K562 (cell line): ENCODE measurements around the gene GNA14. TPM values are rescaled to one million over a fixed set of nuclear protein-coding genes. Genes with fewer than 3 reads are reported as not detected.

Experiments
- ATAC-seq: fragments of 200-7000 bp; cut with Tn5 transposase; 3 replicates; pipeline ENCODE4 v1.9.1; 2020; ENCODE audit warnings: moderate library complexity
- BruUV-seq: library from RNA; stranded (reverse); fragments of 400-500 nt; replicated peaks from 2 replicates; lab custom pipeline; 2021; lab: Mats Ljungman, UMichigan
- CTCF ChIA-PET: fragments of 300-600 bp; formaldehyde crosslinking; extraction: SDS; loops from one replicate; lab custom pipeline; 2021; ENCODE audit warnings: low intra/inter-chr PET ratio; lab: Yijun Ruan, JAX
- POLR2A ChIA-PET: fragments of 300-600, 350-650 bp; sonication (Branson Sonifier 250); formaldehyde crosslinking; extraction: SDS; loops from one replicate; lab custom pipeline; 2021; ENCODE audit warnings: antibody characterized with exemption, inconsistent platforms; lab: Yijun Ruan, JAX
- DNase-seq, 4 experiments: peaks; one replicate each; pipeline versions ENCODE4 v3.0.0 to v3.0.0-alpha.2; 2011 to 2018; ENCODE audit warnings: low spot score in 3 of 4, mixed read lengths in 3 of 4; ENCODE audit errors: extremely low read depth in 1 of 4
- FAIRE-seq: peaks from 2 replicates; lab custom pipeline; 2011; peaks lifted over from hg19 to GRCh38; lab: Jason Lieb, UNC
- H2AFZ ChIP-seq: 2 replicates; pipeline ENCODE4 v1.6.0; 2011; ENCODE audit warnings: low read depth, low read length, control low read depth, inconsistent platforms
- H3K27ac ChIP-seq: fragments of 200-600 bp; 3 replicates; pipeline ENCODE4 v1.8.0; 2011; ENCODE audit warnings: low read depth, mild to moderate bottlenecking, control low read depth, inconsistent platforms, low read length, moderate library complexity, mixed read lengths; ENCODE audit errors: extremely low read depth
- H3K27me3 ChIP-seq, 2 experiments: fragments of 300-600 bp in 1 of 2; 2 replicates in 1 of 2; 3 replicates in 1 of 2; pipeline versions ENCODE4 v1.6.0 to v1.8.0; 2011; ENCODE audit warnings: inconsistent platforms in 2 of 2, low read length in 2 of 2, mild to moderate bottlenecking in 1 of 2, mixed read lengths in 1 of 2, moderate library complexity in 1 of 2; ENCODE audit not compliant: control insufficient read depth in 2 of 2, insufficient read depth in 2 of 2
- H3K36me3 ChIP-seq: fragments of 300-600 bp; 3 replicates; pipeline ENCODE4 v1.8.0; 2011; ENCODE audit warnings: mild to moderate bottlenecking, low read length, inconsistent platforms; ENCODE audit not compliant: control insufficient read depth, insufficient read depth
- H3K4me1 ChIP-seq, 2 experiments: fragments of 200-600 bp in 1 of 2; replicated peaks in 1 of 2; 2 replicates in 1 of 2; 3 replicates in 1 of 2; pipeline versions ENCODE4 v1.5.1 to v1.8.0; 2011; ENCODE audit warnings: inconsistent platforms in 2 of 2, low read length in 2 of 2, mild to moderate bottlenecking in 1 of 2, mixed read lengths in 1 of 2, moderate library complexity in 1 of 2; ENCODE audit not compliant: control insufficient read depth in 2 of 2, insufficient read depth in 2 of 2
- H3K4me2 ChIP-seq: 2 replicates; pipeline ENCODE4 v1.6.1; 2011; ENCODE audit warnings: low read length, control low read depth, inconsistent platforms, mixed read lengths; ENCODE audit not compliant: insufficient read depth
- H3K4me3 ChIP-seq: fragments of 200-600 bp; sonication (generic), shearing (Covaris generic); 2 replicates; pipeline ENCODE4 v1.5.1; 2016; ENCODE audit warnings: control low read depth, inconsistent platforms
- H3K79me2 ChIP-seq: fragments of 200-600 bp; 3 replicates; pipeline ENCODE4 v1.8.0; 2011; ENCODE audit warnings: low read length, inconsistent platforms; ENCODE audit not compliant: control insufficient read depth, insufficient read depth
- H3K9ac ChIP-seq, 2 experiments: 2 replicates each; pipeline versions ENCODE4 v1.6.0 to v1.6.1; 2011; ENCODE audit warnings: low read depth in 2 of 2, low read length in 2 of 2, control low read depth in 1 of 2, inconsistent platforms in 1 of 2, mild to moderate bottlenecking in 1 of 2, mixed read lengths in 1 of 2; ENCODE audit not compliant: insufficient read depth in 1 of 2
- H3K9me1 ChIP-seq: one replicate; pipeline ENCODE4 v1.6.0; 2011; ENCODE audit warnings: inconsistent platforms, mild to moderate bottlenecking, low read length, moderate library complexity; ENCODE audit not compliant: control insufficient read depth, insufficient read depth
- H3K9me3 ChIP-seq: replicated peaks from 2 replicates; pipeline ENCODE4 v1.5.1; 2011; ENCODE audit warnings: low read depth, low read length, inconsistent platforms; ENCODE audit not compliant: control insufficient read depth, insufficient read depth
- H4K20me1 ChIP-seq: replicated peaks from 2 replicates; pipeline ENCODE4 v1.6.1; 2011; ENCODE audit warnings: low read length, inconsistent platforms, mixed read lengths; ENCODE audit not compliant: control insufficient read depth, insufficient read depth
- CBFB ChIP-seq: sonication (generic); formaldehyde crosslinking; IDR thresholded peaks from 2 replicates; pipeline ENCODE4 v1.4.0; 2020; ENCODE audit warnings: mild to moderate bottlenecking, missing genetic modification reagents
- CHD2 ChIP-seq: IDR thresholded peaks from 2 replicates; pipeline ENCODE4 v1.6.1; 2011; ENCODE audit warnings: low read depth, low read length
- NR2F6 ChIP-seq: fragments of 450-650 bp; formaldehyde crosslinking; IDR thresholded peaks from 2 replicates; pipeline ENCODE4 v1.4.0; 2020; ENCODE audit warnings: mild to moderate bottlenecking
- PRMT5 ChIP-seq: sonication (generic); formaldehyde crosslinking; IDR thresholded peaks from 2 replicates; pipeline ENCODE4 v1.5.0; 2020; ENCODE audit warnings: missing genetic modification reagents
- TGIF2 ChIP-seq: sonication (generic); formaldehyde crosslinking; IDR thresholded peaks from 2 replicates; pipeline ENCODE4 v1.8.1; 2022; ENCODE audit warnings: mild to moderate bottlenecking, missing genetic modification reagents, moderate library complexity
- YY1 ChIP-seq, 3 experiments: IDR thresholded peaks; 2 replicates each; pipeline ENCODE4 v1.6.1; 2011; ENCODE audit warnings: low read length in 2 of 3, mild to moderate bottlenecking in 2 of 3, moderate library complexity in 2 of 3, borderline replicate concordance in 1 of 3, control low read depth in 1 of 3, low read depth in 1 of 3; ENCODE audit not compliant: insufficient read depth in 3 of 3, insufficient replicate concordance in 2 of 3, control insufficient read depth in 1 of 3, insufficient read length in 1 of 3; ENCODE audit errors: extremely low read depth in 1 of 3
- WGBS: fragments of 100-300 bp; shearing (Covaris generic); methylation state at CpG from one replicate; pipeline ENCODE4 v1.1.6; 2016; ENCODE audit warnings: low coverage, mixed read lengths; ENCODE audit not compliant: insufficient coverage; ENCODE audit errors: missing lambda C conversion rate; 5-methylcytosine and 5-hydroxymethylcytosine counted together
- in situ Hi-C: fragments of 300-500 bp; cut with MboI; formaldehyde crosslinking; loops from 4 replicates; pipeline ENCODE4 v1.15.0; 2018; ENCODE audit warnings: inconsistent platforms, mixed read lengths
- intact Hi-C: fragments of 100-400 bp; cut with micrococcal nuclease; formaldehyde crosslinking; loops from 2 replicates; pipeline ENCODE4 v1.14.2; 2022
- polyA plus RNA-seq, 8 experiments: library from polyadenylated mRNA; depleted of rRNA in 4 of 8; stranded (reverse) in 5 of 8; unstranded in 3 of 8; fragments of >200 nt; fragmentation: Nextera tagmentation in 2 of 8; fragmentation: Illumina TruSeq in 1 of 8; extraction: Ambion mirVana in 2 of 8; extraction: Trizol in 1 of 8; gene quantifications; 2 replicates each; pipeline versions ENCODE4 v1.2.1 to v1.2.3, GENCODE V29; 2011 to 2014; ENCODE audit warnings: inconsistent platforms in 1 of 8, missing spikeins in 1 of 8
- total RNA-seq, 7 experiments: library from RNA; depleted of rRNA in 6 of 7; stranded (reverse); fragments of >200 nt in 6 of 7; fragmentation: Illumina TruSeq in 2 of 7; extraction: Trizol in 2 of 7; gene quantifications; 2 replicates each; pipeline versions ENCODE4 v1.2.1 to v1.2.3, GENCODE V29; 2011 to 2021; ENCODE audit warnings: low replicate concordance in 1 of 7
- TF ChIP-seq, protein P1 (sequence below): sonication (generic); formaldehyde crosslinking; IDR thresholded peaks from 2 replicates; pipeline ENCODE4 v1.9.0; 2022; ENCODE audit warnings: mild to moderate bottlenecking, missing genetic modification reagents
- TF ChIP-seq, protein P2 (sequence below), 2 experiments: fragments of 450-650 bp in 1 of 2; sonication (generic) in 1 of 2; formaldehyde crosslinking in 1 of 2; IDR thresholded peaks; 2 replicates each; pipeline versions ENCODE4 v1.7.1 to v1.9.0; 2016 to 2022; ENCODE audit warnings: inconsistent platforms in 1 of 2, mild to moderate bottlenecking in 1 of 2, missing genetic modification reagents in 1 of 2
- TF ChIP-seq, protein P3 (sequence below): fragments of 250-450 bp; sonication (Bioruptor Pico); IDR thresholded peaks from 2 replicates; pipeline ENCODE4 v1.9.0; 2021; ENCODE audit warnings: mild to moderate bottlenecking, inconsistent platforms

Gene GNA14
- total and polyA plus RNA-seq, 9 of the 15 experiments (the other 6 are each of a cell fraction or from before 2014, with no cell fraction given) = 0.03 to 0.11 (median 0.03) TPM; not detected in 6

DNA sequence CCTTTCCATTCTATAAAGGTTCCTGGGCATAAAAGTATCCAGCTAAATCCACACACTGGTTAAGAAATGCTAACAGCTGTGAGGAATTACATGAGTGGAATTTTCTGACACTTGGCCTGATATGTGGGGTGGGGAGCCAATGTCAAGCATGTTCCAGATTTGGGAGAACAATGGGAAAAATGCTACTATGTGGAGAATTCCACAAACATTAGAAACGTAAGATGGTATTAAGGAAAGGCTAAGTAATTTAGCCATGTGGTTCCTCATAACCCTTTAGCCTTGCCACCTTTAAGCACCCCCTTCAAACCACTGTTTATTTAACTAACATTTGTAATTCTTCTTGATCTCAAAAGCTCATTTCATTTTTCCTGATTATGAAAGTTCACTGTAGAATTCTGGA is 149.2 kb downstream of the GNA14 start:
- in situ Hi-C loops = no loop called here
- Histone ChIP-seq H3K9me1 (no peaks in the 10 kb centered on the region), H3K9ac (no peak overlapping the region), H3K4me1 (no peaks in the 10 kb centered on the region), H3K27me3 (no peaks in the 10 kb centered on the region), H3K79me2 (no peaks in the 10 kb centered on the region), H2AFZ (no peak overlapping the region), H3K4me2 (no peak overlapping the region), H3K27ac (no peak overlapping the region), H3K36me3 (no peaks in the 10 kb centered on the region), H4K20me1 (no peaks in the 10 kb centered on the region), H3K9me3 (no peaks in the 10 kb centered on the region), H3K4me3 (no peak overlapping the region)
- FAIRE-seq (no peak), ATAC-seq (no peak), DNase-seq (no peak)
- intact Hi-C loops = no loop called here
- CTCF ChIA-PET = no interaction called here
- 0% methylated on average over 1 of the region's 1 CpG for WGBS
- BruUV-seq = no TSS peak
- POLR2A ChIA-PET = no interaction called here
- TF ChIP-seq YY1 (IDR thresholded peaks at IDR 0.05; ENCODE audit: borderline replicate concordance in 1 of 3, control insufficient read depth in 1 of 3, extremely low read depth in 1 of 3, insufficient read depth in 3 of 3, insufficient read length in 1 of 3, insufficient replicate concordance in 2 of 3, low read depth in 1 of 3, low read length in 2 of 3) (no peak), PRMT5 (CRISPR knock-in tag) (no peak), CBFB (no peak), NR2F6 (CRISPR knock-in tag) (no peak), CHD2 (no peak), TGIF2 (CRISPR knock-in tag) (no peak)
- TF ChIP-seq, protein P1, sequence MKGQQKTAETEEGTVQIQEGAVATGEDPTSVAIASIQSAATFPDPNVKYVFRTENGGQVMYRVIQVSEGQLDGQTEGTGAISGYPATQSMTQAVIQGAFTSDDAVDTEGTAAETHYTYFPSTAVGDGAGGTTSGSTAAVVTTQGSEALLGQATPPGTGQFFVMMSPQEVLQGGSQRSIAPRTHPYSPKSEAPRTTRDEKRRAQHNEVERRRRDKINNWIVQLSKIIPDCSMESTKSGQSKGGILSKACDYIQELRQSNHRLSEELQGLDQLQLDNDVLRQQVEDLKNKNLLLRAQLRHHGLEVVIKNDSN (CRISPR knock-in tag) = no peak
- TF ChIP-seq, protein P2, sequence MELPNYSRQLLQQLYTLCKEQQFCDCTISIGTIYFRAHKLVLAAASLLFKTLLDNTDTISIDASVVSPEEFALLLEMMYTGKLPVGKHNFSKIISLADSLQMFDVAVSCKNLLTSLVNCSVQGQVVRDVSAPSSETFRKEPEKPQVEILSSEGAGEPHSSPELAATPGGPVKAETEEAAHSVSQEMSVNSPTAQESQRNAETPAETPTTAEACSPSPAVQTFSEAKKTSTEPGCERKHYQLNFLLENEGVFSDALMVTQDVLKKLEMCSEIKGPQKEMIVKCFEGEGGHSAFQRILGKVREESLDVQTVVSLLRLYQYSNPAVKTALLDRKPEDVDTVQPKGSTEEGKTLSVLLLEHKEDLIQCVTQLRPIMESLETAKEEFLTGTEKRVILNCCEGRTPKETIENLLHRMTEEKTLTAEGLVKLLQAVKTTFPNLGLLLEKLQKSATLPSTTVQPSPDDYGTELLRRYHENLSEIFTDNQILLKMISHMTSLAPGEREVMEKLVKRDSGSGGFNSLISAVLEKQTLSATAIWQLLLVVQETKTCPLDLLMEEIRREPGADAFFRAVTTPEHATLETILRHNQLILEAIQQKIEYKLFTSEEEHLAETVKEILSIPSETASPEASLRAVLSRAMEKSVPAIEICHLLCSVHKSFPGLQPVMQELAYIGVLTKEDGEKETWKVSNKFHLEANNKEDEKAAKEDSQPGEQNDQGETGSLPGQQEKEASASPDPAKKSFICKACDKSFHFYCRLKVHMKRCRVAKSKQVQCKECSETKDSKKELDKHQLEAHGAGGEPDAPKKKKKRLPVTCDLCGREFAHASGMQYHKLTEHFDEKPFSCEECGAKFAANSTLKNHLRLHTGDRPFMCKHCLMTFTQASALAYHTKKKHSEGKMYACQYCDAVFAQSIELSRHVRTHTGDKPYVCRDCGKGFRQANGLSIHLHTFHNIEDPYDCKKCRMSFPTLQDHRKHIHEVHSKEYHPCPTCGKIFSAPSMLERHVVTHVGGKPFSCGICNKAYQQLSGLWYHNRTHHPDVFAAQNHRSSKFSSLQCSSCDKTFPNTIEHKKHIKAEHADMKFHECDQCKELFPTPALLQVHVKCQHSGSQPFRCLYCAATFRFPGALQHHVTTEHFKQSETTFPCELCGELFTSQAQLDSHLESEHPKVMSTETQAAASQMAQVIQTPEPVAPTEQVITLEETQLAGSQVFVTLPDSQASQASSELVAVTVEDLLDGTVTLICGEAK (IDR thresholded peaks at IDR 0.05) = no peak
- TF ChIP-seq, protein P2 (CRISPR knock-in tag; IDR thresholded peaks at IDR 0.05) = no peak
- TF ChIP-seq, protein P3, sequence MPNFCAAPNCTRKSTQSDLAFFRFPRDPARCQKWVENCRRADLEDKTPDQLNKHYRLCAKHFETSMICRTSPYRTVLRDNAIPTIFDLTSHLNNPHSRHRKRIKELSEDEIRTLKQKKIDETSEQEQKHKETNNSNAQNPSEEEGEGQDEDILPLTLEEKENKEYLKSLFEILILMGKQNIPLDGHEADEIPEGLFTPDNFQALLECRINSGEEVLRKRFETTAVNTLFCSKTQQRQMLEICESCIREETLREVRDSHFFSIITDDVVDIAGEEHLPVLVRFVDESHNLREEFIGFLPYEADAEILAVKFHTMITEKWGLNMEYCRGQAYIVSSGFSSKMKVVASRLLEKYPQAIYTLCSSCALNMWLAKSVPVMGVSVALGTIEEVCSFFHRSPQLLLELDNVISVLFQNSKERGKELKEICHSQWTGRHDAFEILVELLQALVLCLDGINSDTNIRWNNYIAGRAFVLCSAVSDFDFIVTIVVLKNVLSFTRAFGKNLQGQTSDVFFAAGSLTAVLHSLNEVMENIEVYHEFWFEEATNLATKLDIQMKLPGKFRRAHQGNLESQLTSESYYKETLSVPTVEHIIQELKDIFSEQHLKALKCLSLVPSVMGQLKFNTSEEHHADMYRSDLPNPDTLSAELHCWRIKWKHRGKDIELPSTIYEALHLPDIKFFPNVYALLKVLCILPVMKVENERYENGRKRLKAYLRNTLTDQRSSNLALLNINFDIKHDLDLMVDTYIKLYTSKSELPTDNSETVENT (CRISPR knock-in tag) = no peak
